SKM-1 treated with dmso at 0.1 percent for 144 hours (cell line): Measurements from ENCODE around the gene NKX1-1.
A peak's percentile ranks its signal among the peaks of the same experiment; 100 is the strongest.

Experiments
- DNase-seq: peaks from one replicate; lab custom pipeline; 2025; ENCODE audit not compliant: unreplicated experiment; lab: John Stamatoyannopoulos, UW

NKX1-1 gene

GRCh38 chr4:1362046-1362445 lies 44.2 kb downstream of the NKX1-1 start:
- no peak for DNase-seq

- DNase-seq = no peak
Measured at GRCh38 chr4:1361431-1361830, 44.8 kb downstream of the NKX1-1 start.

GRCh38 chr4:1360423-1361283 lies 45.6 kb downstream of the NKX1-1 start:
- no peak for DNase-seq

GRCh38 chr4:1359976-1360375 lies 46.3 kb downstream of the NKX1-1 start:
- DNase-seq = no peak

- DNase-seq = no peak
Measured at GRCh38 chr4:1359144-1359501, 47.1 kb downstream of the NKX1-1 start.

GRCh38 chr4:1358421-1359143 lies 47.7 kb downstream of the NKX1-1 start:
- no peak for DNase-seq

GRCh38 chr4:1357356-1358248 lies 48.6 kb downstream of the NKX1-1 start:
- no peak for DNase-seq

GRCh38 chr4:1356181-1356998 lies 49.9 kb downstream of the NKX1-1 start:
- DNase-seq = peak; percentile 42

GRCh38 chr4:1355378-1355777 lies 50.9 kb downstream of the NKX1-1 start:
- DNase-seq = no peak

GRCh38 chr4:1354983-1355275 lies 51.3 kb downstream of the NKX1-1 start:
- no peak for DNase-seq

- no peak for DNase-seq
Measured at GRCh38 chr4:1354136-1354982, 51.9 kb downstream of the NKX1-1 start.

GRCh38 chr4:1353186-1354055 lies 52.8 kb downstream of the NKX1-1 start:
- DNase-seq = no peak
